Stimulated activated CD4-positive, alpha-beta T cell treated with anti-CD3 and anti-CD28 coated beads, Interleukin-15, amount 100 ng/mL, for 24 hours (primary cell): ENCODE data around the gene EHHADH.
"Not testable (repeated sequence)": the region's sequence is repeated elsewhere in the genome, so short reads cannot be mapped to it uniquely, and the experiment has no call there.

Source experiments
- DNase-seq: peaks from one replicate; pipeline ENCODE4 v3.0.0-alpha.2; 2020

EHHADH gene

GRCh38 chr3:185253645-185254410 is at the start of gene EHHADH:
EHHADH (minus strand) TSS chr3:185254049; CDS start chr3:185254022, 27 bp downstream.
- peak; percentile 75 for DNase-seq

GRCh38 chr3:185299918-185300426 is 46.1 kb upstream of the EHHADH start:
- DNase-seq: not testable (repeated sequence)

DNA sequence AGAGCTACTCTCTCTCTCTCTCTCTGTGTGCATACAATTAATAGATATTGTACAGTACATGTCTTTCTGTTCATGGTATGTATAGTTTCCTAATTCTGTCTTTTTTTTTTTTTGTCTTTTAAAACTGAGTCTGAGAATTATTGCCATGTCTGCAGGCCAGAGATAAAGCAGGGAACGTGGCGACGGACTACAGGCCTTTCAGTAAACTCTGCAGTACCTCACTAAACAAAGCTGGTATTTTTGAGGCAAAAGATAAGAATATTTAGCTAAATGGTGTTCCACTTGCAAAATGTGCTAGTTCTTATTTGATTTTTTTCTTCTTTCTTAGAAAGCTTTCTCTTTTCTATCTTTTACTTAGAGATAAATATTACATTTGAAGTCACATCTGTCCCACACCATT is 44.0 kb upstream of the EHHADH start:
- no peak for DNase-seq

GRCh38 chr3:185292238-185292637 is 38.4 kb upstream of the EHHADH start:
- no peak for DNase-seq

DNA sequence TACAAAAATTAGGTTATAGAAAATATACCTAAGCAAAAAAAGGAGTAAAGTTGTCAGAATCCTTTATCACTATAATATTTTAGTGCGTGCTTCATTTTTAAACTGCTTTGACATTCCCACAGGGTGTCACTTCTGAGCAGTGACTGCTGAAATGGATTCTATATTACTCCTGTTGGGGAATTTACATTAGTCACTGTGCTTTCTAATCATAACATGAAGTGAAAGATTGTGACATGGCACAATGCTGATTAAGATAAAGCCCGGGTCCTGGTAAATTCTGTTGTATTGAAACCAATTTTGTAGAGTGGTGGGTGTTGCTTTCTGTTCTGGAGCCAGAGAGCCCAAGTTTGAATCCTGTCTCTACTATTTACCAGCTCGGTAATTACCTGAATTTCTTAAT is 36.4 kb upstream of the EHHADH start:
- DNase-seq: no peak

GRCh38 chr3:185283374-185283935 is 29.6 kb upstream of the EHHADH start:
- DNase-seq: no peak

DNA sequence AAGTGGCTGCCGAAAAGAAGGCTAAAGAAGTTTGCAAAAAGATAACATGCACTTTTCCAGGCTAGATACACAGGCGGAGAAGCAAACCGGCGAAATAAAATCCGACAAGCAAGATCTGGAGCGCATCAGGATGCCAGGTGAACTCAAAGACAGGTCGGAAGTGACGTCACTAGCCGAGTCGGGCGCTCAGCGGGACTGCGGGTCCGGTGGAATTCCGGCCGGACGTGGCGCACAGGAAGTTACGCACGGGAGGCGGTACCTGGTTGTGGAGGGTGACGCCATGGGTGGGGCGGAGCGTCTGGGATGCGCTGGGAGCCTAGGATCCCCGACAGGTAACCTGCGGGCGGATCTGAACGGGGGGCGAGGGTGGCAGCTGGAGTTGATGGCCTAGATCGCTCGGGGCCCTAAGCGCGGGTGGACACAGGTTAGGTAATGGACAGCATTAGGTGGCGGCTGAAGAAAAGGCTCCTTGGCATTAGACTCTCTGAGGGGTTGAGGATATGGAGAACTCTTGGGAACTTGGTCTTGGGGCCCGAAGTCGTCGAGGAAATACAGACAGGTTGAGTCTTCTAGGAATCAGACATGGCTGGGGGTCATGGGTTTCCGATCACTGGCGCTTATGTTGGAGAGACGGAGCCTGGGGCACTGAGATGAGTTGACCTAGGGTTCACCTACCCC is 29.0 kb upstream of the EHHADH start:
- DNase-seq: peak; percentile 97

DNA sequence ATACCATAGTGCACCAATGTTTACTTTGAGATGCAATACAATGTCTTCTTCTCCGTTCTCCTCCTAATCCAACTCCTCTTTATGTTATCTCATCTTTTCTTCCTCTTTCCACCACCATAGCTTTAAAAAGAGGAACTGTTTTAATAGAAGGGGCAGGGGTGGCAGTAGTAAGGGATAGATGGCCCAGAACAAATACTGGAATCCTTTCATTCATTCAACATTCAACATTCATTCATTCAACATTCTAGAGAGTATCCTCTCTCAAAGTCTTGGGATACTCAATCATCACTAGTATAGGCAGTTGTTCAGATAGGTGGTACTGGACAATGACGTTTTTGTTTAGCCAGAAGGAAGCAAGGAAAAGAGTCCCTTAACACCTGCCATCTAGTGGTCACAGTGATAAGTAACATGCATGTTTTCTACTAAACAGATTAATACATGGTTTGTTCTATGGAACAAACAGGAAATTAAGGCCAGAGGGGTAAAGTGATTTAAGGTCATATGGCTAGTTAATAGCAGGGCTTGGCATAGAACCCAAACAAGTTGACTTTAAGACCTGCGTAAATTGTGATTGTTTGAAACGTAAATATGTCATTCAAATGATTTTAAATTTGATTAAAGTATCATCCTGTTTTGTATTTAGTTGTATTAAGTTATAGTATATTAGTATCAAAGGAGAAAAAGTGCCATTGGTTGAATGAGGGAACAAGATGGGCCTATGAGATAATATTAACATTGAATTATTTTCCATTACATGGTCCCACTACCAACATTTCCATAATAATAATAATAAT is 26.9 kb upstream of the EHHADH start:
- no peak for DNase-seq

GRCh38 chr3:185279587-185280138 is 25.8 kb upstream of the EHHADH start:
- no peak for DNase-seq

GRCh38 chr3:185276415-185276814 is 22.6 kb upstream of the EHHADH start:
- DNase-seq: no peak

GRCh38 chr3:185272033-185272432 is 18.2 kb upstream of the EHHADH start:
- no peak for DNase-seq

- no peak for DNase-seq
These were observed 17.1 kb upstream of the EHHADH start for GRCh38 chr3:185270956-185271332.

DNA sequence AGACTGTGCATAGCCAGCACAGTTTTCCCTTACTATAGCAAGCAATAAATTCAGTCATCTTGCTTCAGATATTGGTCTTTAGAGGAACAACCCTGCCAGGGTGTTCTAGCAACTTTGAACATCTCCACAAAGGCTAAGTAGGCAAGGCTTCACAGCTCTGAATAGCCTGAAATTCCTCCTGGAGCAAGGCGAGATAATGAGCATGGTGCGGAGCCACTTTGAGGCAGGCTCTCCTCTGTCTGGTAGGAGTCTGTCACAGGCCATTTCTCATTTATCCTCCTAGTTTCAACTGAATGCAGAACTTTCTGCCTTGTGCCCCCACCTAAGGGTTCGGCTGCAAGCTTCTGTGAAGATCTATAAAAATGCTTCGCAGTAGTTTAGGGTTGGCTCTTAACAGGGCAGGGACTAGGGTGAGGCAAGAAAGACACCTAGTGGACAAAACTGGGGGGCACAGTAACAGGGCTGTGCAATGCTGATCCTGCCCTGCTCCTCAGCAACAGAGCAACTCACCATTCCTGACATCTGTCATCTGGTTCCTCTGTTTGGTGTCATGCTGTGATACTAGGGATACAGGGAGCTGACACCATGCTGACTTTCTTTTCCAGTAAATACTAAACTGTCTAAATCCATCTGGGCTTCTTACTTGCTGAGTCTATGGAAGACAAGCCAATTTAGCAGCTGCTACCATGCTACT is 16.6 kb upstream of the EHHADH start:
- peak; percentile 5 for DNase-seq

GRCh38 chr3:185268194-185268962 is 14.5 kb upstream of the EHHADH start:
- DNase-seq: no peak

DNA sequence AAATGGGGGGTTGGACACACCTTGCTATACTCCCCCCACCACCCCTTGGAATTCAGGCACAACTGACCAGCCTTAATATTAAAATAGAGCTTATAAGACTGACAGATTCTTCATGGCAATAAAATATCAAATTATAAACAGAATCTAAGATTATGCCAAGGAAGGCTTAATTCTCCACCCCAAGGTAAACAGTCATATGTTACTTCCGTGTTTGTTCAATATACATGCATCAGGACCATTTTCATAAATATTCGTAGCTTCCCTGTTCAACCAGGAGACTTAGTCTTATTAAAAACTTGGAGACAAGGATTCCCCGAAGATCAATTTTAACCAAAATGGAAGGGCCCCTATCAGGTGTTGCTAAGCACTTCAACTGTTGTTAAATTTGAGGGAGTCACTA is 13.3 kb upstream of the EHHADH start:
- DNase-seq: no peak

DNA sequence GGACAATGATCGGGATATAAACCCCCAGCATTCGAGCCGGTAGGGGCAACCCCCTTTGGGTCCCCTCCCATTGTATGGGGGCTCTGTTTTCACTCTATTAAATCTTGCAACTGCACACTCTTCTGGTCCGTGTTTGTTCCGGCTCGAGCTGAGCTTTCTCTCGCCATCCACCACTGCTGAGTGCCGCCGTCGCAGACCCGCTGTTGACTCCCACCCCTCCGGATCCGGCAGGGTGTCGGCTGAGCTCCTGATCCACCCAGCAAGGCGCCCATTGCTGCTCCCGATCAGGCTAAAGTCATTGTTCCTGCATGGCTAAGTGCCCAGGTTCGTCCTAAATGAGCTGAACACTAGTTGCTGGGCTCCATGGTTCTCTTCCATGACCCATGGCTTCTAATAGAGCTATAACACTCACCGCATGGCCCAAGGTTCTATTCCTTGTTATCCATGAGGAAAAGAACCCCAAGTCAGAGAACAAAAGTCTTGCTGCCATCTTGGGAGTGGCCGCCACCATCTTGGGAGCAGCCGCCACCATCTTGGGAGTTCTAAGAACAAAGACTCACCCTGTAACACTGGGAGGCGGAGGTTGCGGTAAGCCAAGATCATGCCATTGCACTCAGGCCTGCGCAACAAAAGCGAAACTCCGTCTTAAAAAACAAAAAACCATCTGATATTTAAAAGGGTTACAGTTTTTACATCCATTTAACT is 11.2 kb upstream of the EHHADH start:
- no peak for DNase-seq

GRCh38 chr3:185263423-185263822 is 9.6 kb upstream of the EHHADH start:
- DNase-seq: no peak

DNA sequence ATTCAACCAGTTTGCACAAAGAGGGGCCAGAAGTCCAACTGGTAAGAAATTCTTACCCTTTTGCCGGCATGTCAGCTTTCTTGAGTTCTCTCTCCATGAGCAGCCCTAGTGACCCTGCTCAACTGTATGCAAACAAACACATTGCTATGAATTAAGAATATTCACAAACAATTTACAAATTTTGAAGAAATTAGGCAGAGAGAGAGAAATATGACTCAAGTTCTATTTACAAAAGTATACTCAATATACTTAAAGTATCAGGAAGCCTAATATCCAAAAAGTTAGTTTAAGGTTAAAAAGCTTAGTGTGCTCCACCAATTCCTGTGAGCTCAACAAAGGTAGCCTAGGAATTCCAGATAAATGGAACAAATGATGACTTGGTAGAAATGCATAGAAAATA is 3.5 kb upstream of the EHHADH start:
- no peak for DNase-seq

GRCh38 chr3:185254799-185255198 is 950 bp upstream of the EHHADH start:
- DNase-seq: peak; percentile 2

- not testable (repeated sequence) for DNase-seq
These were observed 716 bp downstream of the EHHADH start for GRCh38 chr3:185253133-185253532.

- DNase-seq: no peak
These were observed 2.6 kb downstream of the EHHADH start for GRCh38 chr3:185251272-185251671.
